NCI-H446 treated with DMSO at 0.1 percent for 48 hours (cell line): ENCODE measurements around the gene RAB6D.
"Not testable (repeated sequence)": the region's sequence is repeated elsewhere in the genome, so short reads cannot be mapped to it uniquely, and the experiment has no call there.

Source experiments
- DNase-seq: peaks from one replicate; lab custom pipeline; 2025; lab: John Stamatoyannopoulos, UW

The RAB6D gene

GRCh38 chr2:131363703-131364186 is at the start of gene RAB6D:
Gene RAB6D (minus strand): TSS chr2:131364168. CDS start chr2:131363720, 448 bp downstream.
- DNase-seq = not testable (repeated sequence)

DNA sequence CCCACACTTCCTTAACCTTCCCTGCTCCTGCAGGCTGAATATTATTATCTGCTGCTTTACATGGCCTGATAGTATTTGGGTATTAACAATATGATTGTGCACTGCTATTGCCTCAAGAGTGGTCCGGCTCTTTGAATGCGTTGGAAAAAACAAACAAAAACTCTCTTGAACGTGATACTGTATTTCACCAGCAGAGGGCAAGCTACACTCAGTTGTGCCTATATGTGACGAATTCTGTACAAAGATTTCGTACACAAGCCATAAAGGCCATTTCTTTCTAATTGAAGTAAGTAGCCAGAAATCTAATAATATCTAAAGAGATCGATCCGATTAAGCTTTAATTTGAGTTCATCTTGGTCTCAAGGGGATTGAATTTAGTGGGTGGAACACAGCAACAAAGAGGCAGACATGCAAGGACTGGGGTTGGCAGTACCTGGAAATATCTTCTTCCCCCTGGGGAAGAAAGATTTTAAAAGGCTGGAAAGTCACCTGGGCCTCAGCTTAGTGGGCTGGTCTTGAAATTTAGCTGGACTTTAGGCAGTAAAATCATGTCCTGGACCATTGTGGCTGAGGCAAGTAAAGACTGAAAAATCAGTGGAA is 49.3 kb upstream of the RAB6D start:
- DNase-seq = peak; percentile 4

GRCh38 chr2:131410173-131410572 is 46.2 kb upstream of the RAB6D start:
- no peak for DNase-seq

DNA sequence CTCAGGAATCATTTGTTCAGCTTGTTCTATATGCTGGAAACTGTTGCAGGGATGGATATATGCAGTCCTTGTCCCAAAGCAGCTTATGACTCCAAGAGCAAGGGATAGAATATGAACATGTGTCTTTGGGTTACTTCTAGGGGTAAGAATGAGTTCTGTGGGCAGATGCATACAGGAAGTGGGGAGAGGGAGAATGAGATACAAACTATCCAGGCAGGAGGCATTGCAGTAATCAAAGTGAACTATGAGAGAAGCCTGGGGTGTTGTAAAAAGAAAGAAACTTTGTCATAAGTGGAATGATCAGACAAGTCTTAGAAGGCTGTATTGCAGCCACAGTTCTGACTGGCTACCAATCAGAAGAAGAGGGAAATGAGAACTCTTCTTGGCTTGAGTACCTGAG is 44.8 kb upstream of the RAB6D start:
- DNase-seq = no peak

DNA sequence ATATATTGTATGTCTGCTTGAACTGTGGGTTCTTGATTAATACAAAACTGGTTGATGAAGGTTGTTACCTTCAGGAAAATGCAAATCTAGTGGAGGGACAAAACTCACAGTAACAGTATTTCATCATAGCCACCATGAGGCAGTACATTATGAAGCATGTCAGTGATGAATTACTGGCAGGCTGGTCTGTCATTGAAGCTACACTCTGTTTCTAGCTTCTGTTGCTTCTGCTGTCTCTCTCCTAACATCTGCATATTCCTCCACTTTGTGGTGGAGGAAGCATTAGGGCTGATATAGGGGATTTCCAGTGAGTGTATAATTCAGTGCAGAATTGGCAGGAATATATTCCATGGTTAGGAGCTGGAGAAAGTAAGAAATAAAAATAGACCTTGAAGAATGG is 44.2 kb upstream of the RAB6D start:
- DNase-seq = no peak

DNA sequence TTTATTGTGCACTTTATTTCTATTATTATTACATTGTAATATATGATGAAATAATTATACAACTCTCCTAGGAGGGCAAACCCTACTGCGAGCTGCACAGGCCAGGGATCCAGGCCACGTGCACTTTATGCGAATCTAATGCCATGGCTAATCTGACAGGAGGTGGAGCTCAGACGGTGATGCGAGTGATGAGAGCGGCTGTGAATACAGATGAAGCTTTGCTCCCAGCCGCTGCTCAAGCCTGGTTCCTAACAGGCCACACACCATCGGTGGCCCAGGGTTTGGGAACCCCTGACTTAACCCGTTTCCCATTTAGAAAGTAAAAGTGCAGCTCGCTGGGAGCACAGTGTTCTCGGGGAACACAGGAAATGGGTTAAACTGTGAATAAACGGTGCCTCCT is 40.8 kb upstream of the RAB6D start:
- no peak for DNase-seq

DNA sequence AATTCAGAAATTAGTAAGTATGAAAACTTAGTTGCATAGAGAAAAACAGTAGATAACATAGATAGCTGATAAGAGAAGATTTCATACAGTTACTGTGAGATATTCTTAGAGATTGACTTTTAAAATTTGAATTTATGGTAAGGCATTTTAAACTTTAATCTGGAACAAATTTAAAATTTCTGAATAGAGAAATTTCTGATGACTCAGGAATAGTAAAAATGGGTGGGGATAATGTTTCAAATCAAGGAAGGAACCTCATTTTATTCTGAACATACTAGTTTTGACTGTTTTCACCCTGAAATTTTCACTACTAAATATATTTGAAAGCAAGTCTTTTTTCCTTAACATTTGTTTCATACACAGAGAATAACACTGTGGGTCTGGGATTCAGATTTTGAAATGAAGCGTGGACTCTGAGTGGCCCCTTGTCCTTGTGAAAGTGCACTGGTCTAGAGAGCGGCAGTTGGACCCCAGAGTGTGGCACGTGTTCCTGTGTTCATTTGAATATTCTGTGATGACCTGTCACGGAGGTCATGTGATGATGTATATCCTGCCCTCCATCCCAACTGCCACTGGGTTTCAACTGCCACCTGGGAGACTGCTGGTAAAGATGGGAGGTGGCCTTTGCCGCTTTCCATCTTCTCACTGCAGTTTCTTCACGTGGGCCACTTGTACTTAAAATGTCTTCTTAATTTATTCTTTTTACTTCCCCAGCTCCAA is 38.5 kb upstream of the RAB6D start:
- DNase-seq = no peak

GRCh38 chr2:131400849-131401248 is 36.9 kb upstream of the RAB6D start:
- no peak for DNase-seq

- not testable (repeated sequence) for DNase-seq
These were observed 36.5 kb upstream of the RAB6D start for GRCh38 chr2:131400441-131400840.

DNA sequence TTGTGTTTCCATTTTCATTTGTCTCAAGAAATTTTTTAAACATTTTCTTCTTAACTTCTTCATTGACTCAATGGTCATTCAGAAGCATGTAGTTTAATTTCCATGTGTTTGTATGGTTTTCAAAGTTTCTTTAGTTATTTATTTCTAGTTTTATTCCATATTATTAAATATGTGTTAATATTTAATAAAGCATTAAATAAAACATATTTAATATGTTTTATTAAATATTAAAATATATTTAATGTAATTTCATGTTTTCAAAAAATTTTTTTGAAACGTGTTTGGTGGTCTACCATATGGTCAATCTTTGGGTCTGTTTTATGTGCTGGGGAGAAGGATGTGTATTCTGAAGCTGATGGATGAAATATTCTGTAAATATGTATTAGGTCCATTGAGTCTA is 32.2 kb upstream of the RAB6D start:
- not testable (repeated sequence) for DNase-seq

DNA sequence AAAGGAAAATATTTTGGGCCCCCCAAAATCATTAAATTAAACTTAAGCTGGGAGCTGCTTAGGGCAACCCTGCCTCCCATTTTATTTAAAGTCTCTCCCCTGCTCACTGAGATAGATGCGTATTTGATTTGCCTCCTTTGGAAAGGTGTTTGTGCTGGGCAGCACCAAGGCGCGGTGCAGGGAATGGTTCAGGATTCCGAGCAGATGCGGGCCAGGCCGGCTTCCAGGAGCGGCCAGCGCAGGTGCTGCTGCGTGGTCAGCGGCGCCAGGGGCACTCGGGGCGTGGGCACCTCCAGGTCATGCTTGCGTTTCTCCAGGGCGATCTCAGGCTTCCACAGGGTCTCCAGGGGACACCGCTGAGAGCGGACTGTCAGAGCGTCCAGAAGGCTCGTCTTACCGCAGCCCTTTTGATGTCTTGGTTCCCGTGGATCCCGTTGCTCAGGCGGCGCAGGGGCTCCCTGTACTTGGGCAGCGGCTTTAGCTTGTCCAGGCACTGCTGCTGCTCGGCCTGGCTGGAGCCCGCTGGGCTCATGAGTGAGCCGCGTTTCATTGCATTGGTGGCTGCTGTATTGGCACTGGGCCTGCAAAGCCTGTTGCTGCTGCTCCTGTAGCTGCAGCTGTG is 31.2 kb upstream of the RAB6D start:
- not testable (repeated sequence) for DNase-seq

- no peak for DNase-seq
These were observed 30.4 kb upstream of the RAB6D start for GRCh38 chr2:131394147-131394931.

DNA sequence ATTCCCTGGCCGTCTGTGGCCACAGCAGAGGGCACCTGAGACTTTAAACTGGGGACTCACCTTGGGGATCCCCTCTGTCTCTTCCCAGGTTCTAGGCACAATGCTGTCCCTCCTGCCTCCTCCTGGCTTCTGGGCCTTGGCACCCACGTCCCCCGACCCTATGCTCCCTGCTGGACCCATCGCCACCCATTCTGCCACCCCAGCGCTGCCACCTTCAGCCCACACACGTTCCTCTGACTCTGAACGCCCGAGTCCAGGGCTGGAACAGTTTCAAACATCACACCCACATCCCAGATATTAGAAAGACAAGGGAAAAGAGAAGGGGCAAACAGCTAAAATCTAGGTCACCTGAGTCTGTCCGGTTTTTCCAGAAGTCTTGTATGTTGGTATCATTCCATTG is 28.0 kb upstream of the RAB6D start:
- DNase-seq = not testable (repeated sequence)

GRCh38 chr2:131391471-131391870 is 27.5 kb upstream of the RAB6D start:
- DNase-seq = not testable (repeated sequence)

DNA sequence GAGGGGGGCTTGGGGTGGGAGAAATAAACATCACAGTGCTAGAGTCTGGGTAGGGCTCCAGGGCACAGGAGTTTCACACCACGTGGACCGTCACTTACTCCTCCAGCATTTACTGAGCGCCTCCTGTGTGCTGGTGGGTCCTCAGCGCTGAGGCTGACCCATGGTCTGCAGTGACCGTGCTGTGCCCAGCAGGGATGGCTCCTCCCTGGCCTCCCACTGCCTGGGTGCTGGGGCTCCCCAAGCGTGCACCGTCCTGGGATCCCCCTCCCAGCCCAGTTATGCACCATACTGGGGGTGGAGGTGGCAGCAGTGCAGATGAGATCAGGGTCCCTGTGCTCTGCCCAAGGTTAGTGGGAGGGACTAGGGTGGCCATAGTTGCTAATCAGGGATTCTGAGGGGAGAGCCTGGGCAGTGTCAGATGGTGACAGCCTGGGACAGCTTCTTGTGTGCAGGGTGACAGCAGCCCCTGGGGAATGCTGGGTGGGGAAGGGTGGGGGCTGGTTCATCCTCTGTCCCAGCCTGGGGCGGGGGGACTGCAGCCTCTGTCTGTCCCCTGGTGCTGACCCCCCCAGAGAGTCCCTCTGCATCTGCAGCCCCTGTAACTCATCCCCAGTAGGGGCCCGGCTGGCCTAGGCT is 26.6 kb upstream of the RAB6D start:
- not testable (repeated sequence) for DNase-seq

GRCh38 chr2:131389657-131390056 is 25.7 kb upstream of the RAB6D start:
- no peak for DNase-seq

DNA sequence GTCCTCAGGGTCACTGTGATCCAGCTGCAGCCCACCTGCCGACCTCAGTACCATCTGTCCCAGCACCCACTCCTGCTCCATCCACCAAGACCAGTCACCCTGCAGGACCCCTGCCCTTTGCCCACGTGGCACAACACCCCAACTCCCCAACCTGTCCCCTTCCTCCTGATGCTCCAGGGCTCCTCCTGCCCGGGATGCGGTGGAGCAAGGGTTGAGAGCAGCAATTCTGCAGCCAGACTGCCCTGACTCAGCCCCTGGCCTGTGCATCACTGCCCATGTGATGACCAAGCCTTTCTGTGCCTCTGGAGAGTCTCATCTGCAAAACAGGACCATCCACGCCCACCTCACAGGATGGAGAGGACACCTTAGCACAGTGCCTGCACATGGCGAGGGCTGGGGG is 24.9 kb upstream of the RAB6D start:
- DNase-seq = not testable (repeated sequence)

DNA sequence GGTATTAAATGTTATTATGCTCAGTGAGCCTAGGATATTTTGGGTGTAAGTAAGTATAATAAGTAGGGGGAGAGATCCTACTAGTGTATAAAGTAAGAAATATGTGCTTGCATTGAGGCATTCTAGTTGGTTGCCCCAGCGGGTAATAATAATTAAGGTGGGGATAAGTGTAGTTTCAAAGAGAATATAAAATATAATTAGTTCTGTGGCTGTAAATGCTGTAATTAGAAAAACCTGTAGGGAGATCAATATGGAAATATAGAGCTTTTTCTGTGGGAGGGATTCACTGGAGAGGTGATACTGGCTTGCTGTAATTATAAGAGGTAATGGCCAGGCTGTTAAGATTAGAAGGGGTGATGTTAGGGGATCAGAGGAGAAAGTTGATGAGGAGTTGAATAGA is 9.1 kb upstream of the RAB6D start:
- DNase-seq = not testable (repeated sequence)

DNA sequence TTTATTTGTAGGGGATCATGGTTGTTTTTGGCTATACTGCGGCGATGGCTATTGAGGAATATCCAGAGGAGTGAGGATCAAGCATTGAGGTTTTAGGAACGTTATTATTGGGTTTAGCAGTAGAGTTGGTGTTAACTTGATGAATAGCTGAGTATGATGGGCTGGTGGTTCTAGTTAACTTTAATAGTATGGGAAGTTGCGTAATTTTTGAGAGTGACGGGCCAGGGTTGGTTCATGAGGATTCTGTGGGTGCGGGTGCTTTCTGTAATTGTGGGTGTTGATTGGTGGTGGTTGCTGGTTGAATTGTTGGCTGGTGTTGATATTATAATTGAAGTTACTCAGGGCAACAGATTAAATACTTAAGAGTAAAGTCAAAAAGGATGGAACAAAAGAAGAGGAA is 6.0 kb upstream of the RAB6D start:
- DNase-seq = no peak

DNA sequence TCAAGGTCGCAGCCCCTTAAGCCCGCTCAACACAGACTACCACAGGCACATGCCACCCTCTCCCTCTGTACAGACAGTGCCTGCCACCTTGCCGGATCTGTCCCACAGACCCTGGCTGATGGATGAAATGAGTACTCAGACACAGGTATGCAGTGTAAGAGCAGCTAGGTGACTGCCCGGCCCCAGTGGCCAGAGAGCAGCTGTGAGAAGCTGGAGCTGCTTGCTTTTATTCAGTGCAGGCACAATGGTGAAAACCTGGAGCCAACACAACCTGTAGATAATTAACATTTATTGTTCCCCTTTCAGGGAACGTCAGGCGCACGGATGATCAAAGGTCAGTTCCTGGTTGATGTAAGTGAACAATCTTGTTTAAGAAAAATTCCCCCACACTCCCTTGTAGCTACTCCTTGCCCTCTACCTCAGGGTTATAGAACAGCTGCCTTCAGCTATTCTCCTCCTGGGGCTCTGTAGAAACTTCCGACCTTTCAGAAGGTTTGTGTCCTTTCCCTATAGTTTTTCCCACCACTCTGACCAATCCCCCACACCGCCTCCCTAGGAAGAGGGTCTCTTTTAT is 4.6 kb upstream of the RAB6D start:
- not testable (repeated sequence) for DNase-seq

GRCh38 chr2:131367352-131367751 is 3.4 kb upstream of the RAB6D start:
- DNase-seq = no peak

DNA sequence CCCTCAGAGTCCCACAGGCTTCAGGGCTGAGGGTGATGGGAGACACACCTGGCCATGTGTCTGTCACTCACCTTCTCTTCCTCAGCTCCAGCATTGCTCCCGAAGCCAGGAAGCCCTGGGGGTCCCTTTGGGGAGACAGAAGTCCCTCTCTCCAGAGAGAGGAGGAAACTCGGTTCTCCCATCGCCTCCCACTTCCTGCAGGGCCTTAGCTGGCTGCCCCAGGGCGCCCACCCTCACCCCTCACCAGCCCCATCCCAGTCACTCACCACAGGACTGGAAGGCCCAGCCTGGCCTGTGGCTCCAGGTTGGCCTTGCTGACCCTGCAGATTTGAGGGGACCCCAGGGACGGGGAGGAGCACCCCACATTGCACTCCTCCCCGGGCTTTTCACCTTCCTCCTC is 2.7 kb upstream of the RAB6D start:
- no peak for DNase-seq
